ENCODE results near the gene ADGRA1.

ADGRA1 gene

GRCh38 chr10:133075346-133076137, 12.2 kb upstream of the ADGRA1 start:
- Histone ChIP-seq H4K20me1 (ENCODE audit: insufficient read depth, low read length) (no peaks in the 10 kb centered on the region), H3K36me3 (ENCODE audit: insufficient read depth, low read length) (no peaks in the 10 kb centered on the region), H3K9me2 (ENCODE audit: low read depth, low read length) (no peaks in the 10 kb centered on the region), H2AFZ (ENCODE audit: low read length) (no peak overlapping the region), H3K27me3 (ENCODE audit: insufficient read depth, low read length) (no peaks in the 10 kb centered on the region), H3F3A (ENCODE audit: insufficient read depth, low read length) (no peaks in the 10 kb centered on the region), H3K9me3 (ENCODE audit: low read length) (no peaks in the 10 kb centered on the region), H3K4me2 (ENCODE audit: low read length) (no peak overlapping the region), H3K9ac (ENCODE audit: low read length) (no peak overlapping the region), H3K4me3 (ENCODE audit: low read depth, low read length, poor library complexity, severe bottlenecking) (no peak overlapping the region), H3K4me1 (ENCODE audit: insufficient read depth, low read length, severe bottlenecking) (no peaks in the 10 kb centered on the region), H3K27ac (ENCODE audit: low read depth, low read length, poor library complexity, severe bottlenecking) (no peak overlapping the region), H3K79me2 (ENCODE audit: insufficient read depth, low read length) (no peaks in the 10 kb centered on the region)
- TF ChIP-seq, protein P1, sequence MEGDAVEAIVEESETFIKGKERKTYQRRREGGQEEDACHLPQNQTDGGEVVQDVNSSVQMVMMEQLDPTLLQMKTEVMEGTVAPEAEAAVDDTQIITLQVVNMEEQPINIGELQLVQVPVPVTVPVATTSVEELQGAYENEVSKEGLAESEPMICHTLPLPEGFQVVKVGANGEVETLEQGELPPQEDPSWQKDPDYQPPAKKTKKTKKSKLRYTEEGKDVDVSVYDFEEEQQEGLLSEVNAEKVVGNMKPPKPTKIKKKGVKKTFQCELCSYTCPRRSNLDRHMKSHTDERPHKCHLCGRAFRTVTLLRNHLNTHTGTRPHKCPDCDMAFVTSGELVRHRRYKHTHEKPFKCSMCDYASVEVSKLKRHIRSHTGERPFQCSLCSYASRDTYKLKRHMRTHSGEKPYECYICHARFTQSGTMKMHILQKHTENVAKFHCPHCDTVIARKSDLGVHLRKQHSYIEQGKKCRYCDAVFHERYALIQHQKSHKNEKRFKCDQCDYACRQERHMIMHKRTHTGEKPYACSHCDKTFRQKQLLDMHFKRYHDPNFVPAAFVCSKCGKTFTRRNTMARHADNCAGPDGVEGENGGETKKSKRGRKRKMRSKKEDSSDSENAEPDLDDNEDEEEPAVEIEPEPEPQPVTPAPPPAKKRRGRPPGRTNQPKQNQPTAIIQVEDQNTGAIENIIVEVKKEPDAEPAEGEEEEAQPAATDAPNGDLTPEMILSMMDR (IDR thresholded peaks at IDR 0.05; ENCODE audit: low read length): no peak
- TF ChIP-seq EZH2 (IDR thresholded peaks at IDR 0.05; ENCODE audit: borderline replicate concordance, low read length): no peak

GRCh38 chr10:133076274-133077038, 11.3 kb upstream of the ADGRA1 start:
- Histone ChIP-seq H3K4me1 (ENCODE audit: insufficient read depth, low read length, severe bottlenecking) (no peaks in the 10 kb centered on the region), H3K36me3 (ENCODE audit: insufficient read depth, low read length) (no peaks in the 10 kb centered on the region), H3K9ac (ENCODE audit: low read length) (no peak overlapping the region), H3K9me2 (ENCODE audit: low read depth, low read length) (no peaks in the 10 kb centered on the region), H3K27ac (ENCODE audit: low read depth, low read length, poor library complexity, severe bottlenecking) (no peak overlapping the region), H4K20me1 (ENCODE audit: insufficient read depth, low read length) (no peaks in the 10 kb centered on the region), H3K27me3 (ENCODE audit: insufficient read depth, low read length) (no peaks in the 10 kb centered on the region), H2AFZ (ENCODE audit: low read length) (no peak overlapping the region), H3F3A (ENCODE audit: insufficient read depth, low read length) (no peaks in the 10 kb centered on the region), H3K4me2 (ENCODE audit: low read length) (no peak overlapping the region), H3K79me2 (ENCODE audit: insufficient read depth, low read length) (no peaks in the 10 kb centered on the region), H3K4me3 (ENCODE audit: low read depth, low read length, poor library complexity, severe bottlenecking) (no peak overlapping the region), H3K9me3 (ENCODE audit: low read length) (no peaks in the 10 kb centered on the region)
- TF ChIP-seq EZH2 (IDR thresholded peaks at IDR 0.05; ENCODE audit: borderline replicate concordance, low read length): no peak
- TF ChIP-seq, protein P1 (IDR thresholded peaks at IDR 0.05; ENCODE audit: low read length): no peak

DNA sequence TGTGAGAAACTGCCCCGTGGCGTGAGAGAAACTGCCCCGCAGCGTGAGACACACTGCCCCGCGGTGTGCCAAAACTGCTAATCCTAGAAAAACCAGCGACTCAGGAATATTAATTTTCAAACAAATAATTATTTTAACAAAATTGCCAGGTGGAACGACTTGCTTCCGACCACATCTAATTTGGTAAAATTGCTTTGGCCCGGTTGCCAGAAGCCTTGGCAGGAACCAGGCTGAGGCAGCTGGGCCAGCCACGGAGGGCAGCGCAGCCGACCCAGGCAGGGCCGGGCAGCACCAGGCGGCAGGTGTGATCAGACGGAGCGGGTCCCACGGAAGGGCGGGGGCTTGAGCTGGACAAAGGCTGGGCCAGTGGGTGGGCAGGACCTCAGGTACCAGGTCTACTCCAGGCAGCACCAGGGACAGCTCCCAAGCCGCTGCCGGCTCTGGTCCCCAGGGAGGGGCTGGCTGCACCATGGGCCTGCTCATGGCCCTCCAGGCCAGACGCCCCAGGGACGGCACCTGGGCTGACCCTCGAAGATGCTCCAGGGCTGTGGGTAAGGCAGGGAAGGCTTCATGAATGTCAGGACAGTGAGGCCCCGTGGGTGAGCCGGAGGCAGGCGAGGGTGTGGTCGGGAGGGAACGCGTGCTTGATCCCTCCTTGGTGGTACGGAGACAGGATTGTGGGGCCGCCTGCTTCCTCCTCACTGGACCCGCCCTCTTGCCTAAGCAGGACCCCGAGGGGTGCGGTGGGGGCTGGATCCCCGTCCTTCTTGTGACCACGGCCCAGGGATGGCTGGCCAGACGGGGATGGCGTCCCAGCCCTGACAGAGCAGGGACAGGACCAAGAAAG, 7.7 kb upstream of the ADGRA1 start:
- H3K9me3 ChIP-seq (ENCODE audit: low read length): no peaks in the 10 kb centered on the region
- no peak overlapping the region for H3K4me3 ChIP-seq (ENCODE audit: low read depth, low read length, poor library complexity, severe bottlenecking)
- H3K9ac ChIP-seq (ENCODE audit: low read length): no peak overlapping the region
- H3K4me2 ChIP-seq (ENCODE audit: low read length): no peak overlapping the region
- no peaks in the 10 kb centered on the region for H3F3A ChIP-seq (ENCODE audit: insufficient read depth, low read length)
- no peaks in the 10 kb centered on the region for H3K79me2 ChIP-seq (ENCODE audit: insufficient read depth, low read length)
- TF ChIP-seq EZH2 (IDR thresholded peaks at IDR 0.05; ENCODE audit: borderline replicate concordance, low read length): no peak
- TF ChIP-seq, protein P1 (IDR thresholded peaks at IDR 0.05; ENCODE audit: low read length): no peak
- no peaks in the 10 kb centered on the region for H4K20me1 ChIP-seq (ENCODE audit: insufficient read depth, low read length)
- no peaks in the 10 kb centered on the region for H3K36me3 ChIP-seq (ENCODE audit: insufficient read depth, low read length)
- H2AFZ ChIP-seq (ENCODE audit: low read length): no peak overlapping the region
- H3K27me3 ChIP-seq (ENCODE audit: insufficient read depth, low read length): no peaks in the 10 kb centered on the region; the same call in 1 of the 2 replicates
- H3K9me2 ChIP-seq (ENCODE audit: low read depth, low read length): no peaks in the 10 kb centered on the region
- H3K4me1 ChIP-seq (ENCODE audit: insufficient read depth, low read length, severe bottlenecking): no peaks in the 10 kb centered on the region
- H3K27ac ChIP-seq (ENCODE audit: low read depth, low read length, poor library complexity, severe bottlenecking): no peak overlapping the region

All from OCI-LY1 (cell line).